Lower lobe of right lung (tissue), 2 donors: Measurements from ENCODE around the gene FRMD4A. TPM values are rescaled to one million over a fixed set of nuclear protein-coding genes. Genes with fewer than 3 reads are reported as not detected.
A peak's percentile ranks its signal among the peaks of the same experiment; 100 is the strongest.

ENCODE experiments used
- ATAC-seq, 2 donors: fragments of 200-7000 bp; cut with Tn5 transposase; one replicate each; pipeline ENCODE4 v1.9.1; 2020 to 2022; ENCODE audit warnings: mild to moderate bottlenecking in 2 of 2, moderate library complexity in 2 of 2
- DNase-seq: peaks from one replicate; pipeline ENCODE4 v3.0.0-alpha.2; 2020
- H3K27ac ChIP-seq: fragments of 200-600 bp; one replicate; pipeline ENCODE4 v1.8.0; 2022
- H3K27me3 ChIP-seq: fragments of 200-600 bp; one replicate; pipeline ENCODE4 v1.8.0; 2022; ENCODE audit warnings: low read depth
- H3K36me3 ChIP-seq: fragments of 200-600 bp; one replicate; pipeline ENCODE4 v1.8.0; 2022; ENCODE audit warnings: mild to moderate bottlenecking
- H3K4me1 ChIP-seq: fragments of 200-600 bp; one replicate; pipeline ENCODE4 v1.8.0; 2022
- H3K4me3 ChIP-seq: fragments of 200-600 bp; one replicate; pipeline ENCODE4 v1.8.0; 2022; ENCODE audit warnings: mild to moderate bottlenecking
- H3K9me3 ChIP-seq: fragments of 200-600 bp; one replicate; pipeline ENCODE4 v1.8.0; 2022
- CTCF ChIP-seq: fragments of 200-600 bp; IDR thresholded peaks from one replicate; pipeline ENCODE4 v1.8.0; 2022; ENCODE audit warnings: antibody characterized with exemption, mild to moderate bottlenecking
- intact Hi-C: fragments of 100-400 bp; cut with DNase I; formaldehyde crosslinking; loops from one replicate; pipeline ENCODE4 v1.11.0; 2022
- total RNA-seq: library from RNA; stranded (reverse); fragmentation: NEBNext Ultra II Directional; extraction: Animal tissue kit (Norgen Biotek cat#: 25700); gene quantifications from one replicate; pipeline ENCODE4 v1.2.1, GENCODE V29; 2021
- donor health status: DM: no; HTN: yes; CAD: no; lungs with severe emphysema.

FRMD4A gene
- total RNA-seq, 1 donor from 2014 or later = 64.8 TPM

- no peak for ATAC-seq
- no peaks in the 10 kb centered on the region for H3K4me1 ChIP-seq
- intact Hi-C loops = no loop called here
- no peaks in the 10 kb centered on the region for H3K27me3 ChIP-seq
- TF ChIP-seq CTCF = no peak
- no peak overlapping the region for H3K27ac ChIP-seq
- no peak overlapping the region for H3K4me3 ChIP-seq
- no peaks in the 10 kb centered on the region for H3K9me3 ChIP-seq
- DNase-seq = no peak
- H3K36me3 ChIP-seq = no peaks in the 10 kb centered on the region
These were observed 205.8 kb downstream of the FRMD4A start for GRCh38 chr10:14124941-14125340.

GRCh38 chr10:14123139-14123538 is 207.6 kb downstream of the FRMD4A start:
- no peaks in the 10 kb centered on the region for H3K27me3 ChIP-seq
- H3K9me3 ChIP-seq = no peaks in the 10 kb centered on the region
- H3K4me1 ChIP-seq = no peaks in the 10 kb centered on the region
- no peak overlapping the region for H3K4me3 ChIP-seq
- no peak for ATAC-seq
- no peaks in the 10 kb centered on the region for H3K36me3 ChIP-seq
- no peak for TF ChIP-seq CTCF
- DNase-seq = no peak
- intact Hi-C loops = no loop called here
- H3K27ac ChIP-seq = no peak overlapping the region

GRCh38 chr10:14120812-14121211 is 209.9 kb downstream of the FRMD4A start:
- Histone ChIP-seq H3K27ac (no peak overlapping the region), H3K4me3 (no peak overlapping the region), H3K4me1 (no peaks in the 10 kb centered on the region), H3K27me3 (no peaks in the 10 kb centered on the region), H3K9me3 (no peaks in the 10 kb centered on the region), H3K36me3 (no peaks in the 10 kb centered on the region)
- intact Hi-C loops = no loop called here
- no peak for TF ChIP-seq CTCF
- ATAC-seq = no peak
- no peak for DNase-seq

- Histone ChIP-seq H3K27ac (no peak overlapping the region), H3K27me3 (no peaks in the 10 kb centered on the region), H3K36me3 (no peaks in the 10 kb centered on the region), H3K4me3 (no peak overlapping the region), H3K9me3 (no peaks in the 10 kb centered on the region), H3K4me1 (no peaks in the 10 kb centered on the region)
- intact Hi-C loops = no loop called here
- ATAC-seq = peak in 1 of 2 donors; percentile 62
- no peak for DNase-seq
- TF ChIP-seq CTCF = no peak
These were observed 211.8 kb downstream of the FRMD4A start for GRCh38 chr10:14118953-14119352.

- no peak for DNase-seq
- intact Hi-C loops = no loop called here
These were observed 213.9 kb downstream of the FRMD4A start for GRCh38 chr10:14116837-14117236.

More at GRCh38 chr10:14116837-14117236, 213.9 kb downstream of the FRMD4A start:
- TF ChIP-seq CTCF = no peak
- Histone ChIP-seq H3K27ac (no peak overlapping the region), H3K4me1 (no peaks in the 10 kb centered on the region), H3K4me3 (no peak overlapping the region), H3K9me3 (no peaks in the 10 kb centered on the region), H3K27me3 (no peaks in the 10 kb centered on the region), H3K36me3 (no peaks in the 10 kb centered on the region)
- ATAC-seq = no peak
